Tibial nerve (tissue), 4 donors: ENCODE measurements around the gene CD58. TPM values are rescaled to one million over a fixed set of nuclear protein-coding genes. Genes with fewer than 3 reads are reported as not detected.

ENCODE experiments used
- DNase-seq, 2 donors: peaks; one replicate each; pipeline ENCODE4 v3.0.0-alpha.2; 2019; ENCODE audit warnings: low spot score in 2 of 2
- H3K27ac ChIP-seq, 4 donors: fragments of 200-600 bp; sonication (generic) in 3 of 4; one replicate each; pipeline ENCODE4 v1.5.1; 2017 to 2019; ENCODE audit warnings: mild to moderate bottlenecking in 1 of 4
- H3K27me3 ChIP-seq, 2 donors: fragments of 200-600 bp; sonication (generic) in 1 of 2; one replicate each; pipeline versions ENCODE4 v1.5.1 to v1.6.0; 2017 to 2019
- H3K36me3 ChIP-seq, 3 donors: fragments of 200-600 bp; sonication (generic); one replicate each; pipeline ENCODE4 v1.5.1; 2018 to 2019
- H3K4me1 ChIP-seq, 4 donors: fragments of 200-600 bp; sonication (generic) in 3 of 4; one replicate each; pipeline ENCODE4 v1.5.1; 2017 to 2019
- H3K4me3 ChIP-seq, 4 donors: fragments of 200-600 bp; sonication (generic) in 3 of 4; one replicate each; pipeline ENCODE4 v1.5.1; 2017 to 2019; ENCODE audit warnings: mild to moderate bottlenecking in 1 of 4, moderate library complexity in 1 of 4
- H3K9me3 ChIP-seq, 4 donors: fragments of 200-600 bp; sonication (generic) in 3 of 4; one replicate each; pipeline ENCODE4 v1.5.1; 2017 to 2019
- EP300 ChIP-seq, 2 donors: sonication (generic); formaldehyde crosslinking; IDR thresholded peaks; one replicate each; pipeline ENCODE4 v1.6.1; 2017; ENCODE audit warnings: antibody characterized with exemption in 2 of 2, mild to moderate bottlenecking in 1 of 2
- POLR2A ChIP-seq, 2 donors: fragments of 450-650 bp; IDR thresholded peaks; one replicate each; pipeline ENCODE4 v1.6.1; 2017; ENCODE audit warnings: antibody characterized with exemption in 2 of 2, mild to moderate bottlenecking in 2 of 2, moderate library complexity in 2 of 2
- WGBS, 2 donors: methylation state at CpG; one replicate each; pipeline ENCODE4 v1.1.5; 2018; 5-methylcytosine and 5-hydroxymethylcytosine counted together
- total RNA-seq, 4 donors: library from RNA; depleted of rRNA; stranded (reverse); fragments of >200 nt; gene quantifications; one replicate each; pipeline ENCODE4 v1.1.0, GENCODE V29; 2016
- TF ChIP-seq, protein P1 (sequence below), 5 experiments: fragments of 200-600 bp in 3 of 5; fragments of 450-650 bp in 2 of 5; sonication (generic) in 3 of 5; IDR thresholded peaks; one replicate each; pipeline ENCODE4 v1.5.1; 2016 to 2019; ENCODE audit warnings: antibody characterized with exemption in 5 of 5, mild to moderate bottlenecking in 3 of 5, moderate library complexity in 2 of 5

CD58 gene
- total RNA-seq, 4 donors from 2014 or later, result 15.9 to 36.0 (median 21.8) TPM

DNA sequence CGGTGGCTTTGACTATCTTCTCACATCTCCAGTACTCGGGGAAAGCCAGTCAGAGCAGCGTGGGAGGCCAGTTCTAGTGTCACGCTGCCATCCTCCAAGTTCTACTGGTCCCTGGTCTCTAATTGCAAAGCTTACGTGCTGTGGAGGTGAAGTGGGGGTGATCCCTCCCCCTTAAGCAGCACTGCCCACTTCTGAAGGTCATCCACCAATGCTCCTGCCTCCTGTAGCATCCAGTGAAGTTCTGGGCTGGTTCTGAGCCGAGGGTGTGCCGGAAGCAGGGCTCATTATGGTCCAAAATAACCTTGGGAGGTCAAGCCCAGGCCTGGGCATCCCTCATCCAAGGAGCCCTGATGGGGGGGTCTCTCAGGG, 95.0 kb downstream of the CD58 start:
- TF ChIP-seq POLR2A (IDR thresholded peaks at IDR 0.05) (no peak), EP300 (IDR thresholded peaks at IDR 0.05) (no peak)
- TF ChIP-seq, protein P1, sequence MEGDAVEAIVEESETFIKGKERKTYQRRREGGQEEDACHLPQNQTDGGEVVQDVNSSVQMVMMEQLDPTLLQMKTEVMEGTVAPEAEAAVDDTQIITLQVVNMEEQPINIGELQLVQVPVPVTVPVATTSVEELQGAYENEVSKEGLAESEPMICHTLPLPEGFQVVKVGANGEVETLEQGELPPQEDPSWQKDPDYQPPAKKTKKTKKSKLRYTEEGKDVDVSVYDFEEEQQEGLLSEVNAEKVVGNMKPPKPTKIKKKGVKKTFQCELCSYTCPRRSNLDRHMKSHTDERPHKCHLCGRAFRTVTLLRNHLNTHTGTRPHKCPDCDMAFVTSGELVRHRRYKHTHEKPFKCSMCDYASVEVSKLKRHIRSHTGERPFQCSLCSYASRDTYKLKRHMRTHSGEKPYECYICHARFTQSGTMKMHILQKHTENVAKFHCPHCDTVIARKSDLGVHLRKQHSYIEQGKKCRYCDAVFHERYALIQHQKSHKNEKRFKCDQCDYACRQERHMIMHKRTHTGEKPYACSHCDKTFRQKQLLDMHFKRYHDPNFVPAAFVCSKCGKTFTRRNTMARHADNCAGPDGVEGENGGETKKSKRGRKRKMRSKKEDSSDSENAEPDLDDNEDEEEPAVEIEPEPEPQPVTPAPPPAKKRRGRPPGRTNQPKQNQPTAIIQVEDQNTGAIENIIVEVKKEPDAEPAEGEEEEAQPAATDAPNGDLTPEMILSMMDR (IDR thresholded peaks at IDR 0.05), result no peak
- Histone ChIP-seq H3K9me3 (no peaks in the 10 kb centered on the region), H3K27me3 (no peaks in the 10 kb centered on the region), H3K4me3 (no peak overlapping the region), H3K27ac (peak overlapping the region in 1 of 4 donors; percentile 63), H3K36me3 (no peaks in the 10 kb centered on the region), H3K4me1 (peaks cover 0 to 5% (median 0%) of the 10 kb centered on the region in 4 donors)
- DNase-seq, result no peak
- WGBS, 2 donors, result 94 to 95% methylated on average over 5 to 7 of the region's 7 CpGs

DNA sequence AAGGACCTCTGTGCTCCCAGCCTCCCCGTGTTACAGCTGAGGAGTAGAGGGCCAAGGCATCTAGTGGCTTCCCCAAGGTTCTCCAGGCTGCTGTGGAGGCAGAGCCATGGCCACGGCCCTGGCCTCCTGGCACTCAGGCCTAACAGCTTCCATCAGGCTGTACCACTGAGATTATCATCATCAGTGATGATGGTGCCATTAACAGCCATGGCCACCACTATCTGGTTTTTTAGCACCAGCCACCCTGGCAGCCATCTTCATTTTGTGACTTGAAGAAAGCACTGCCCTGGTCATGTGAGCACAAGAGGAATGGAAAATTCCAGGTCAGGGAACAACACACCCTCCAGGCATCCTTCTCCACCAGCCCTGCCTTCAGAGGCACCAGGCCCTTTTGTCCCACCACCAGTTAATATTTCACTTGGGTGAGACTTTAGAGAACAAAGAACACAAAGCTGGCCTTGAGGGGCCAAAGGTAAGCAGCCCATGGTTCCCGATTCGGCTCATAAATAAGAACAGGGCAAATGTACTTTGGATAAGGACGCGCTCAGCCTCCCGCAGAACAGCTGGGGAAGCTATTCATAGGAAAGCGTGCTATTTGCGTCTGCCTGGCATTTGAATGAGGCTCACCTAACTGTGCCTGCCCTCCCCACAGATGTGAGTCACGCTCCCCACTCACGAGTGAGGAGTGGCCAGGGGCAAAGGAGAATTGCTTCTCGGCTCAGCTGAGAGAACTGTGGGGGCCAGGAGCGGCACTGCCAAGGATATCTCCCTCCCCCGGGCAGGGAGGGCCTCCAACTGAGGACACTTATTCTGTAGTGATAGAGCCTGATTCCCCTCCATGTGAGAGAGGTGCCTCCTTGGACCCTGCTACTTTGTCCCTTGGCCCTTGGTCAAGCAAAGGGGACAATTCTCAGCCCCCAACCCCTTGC, 95.6 kb downstream of the CD58 start:
- TF ChIP-seq EP300 (IDR thresholded peaks at IDR 0.05) (no peak), POLR2A (IDR thresholded peaks at IDR 0.05) (no peak)
- TF ChIP-seq, protein P1 (IDR thresholded peaks at IDR 0.05), result no peak
- DNase-seq, result no peak
- Histone ChIP-seq H3K27me3 (no peaks in the 10 kb centered on the region), H3K9me3 (no peaks in the 10 kb centered on the region), H3K4me1 (peaks cover 0 to 5% (median 0%) of the 10 kb centered on the region in 4 donors), H3K36me3 (no peaks in the 10 kb centered on the region), H3K4me3 (no peak overlapping the region), H3K27ac (peak overlapping the region in 1 of 4 donors; percentile 63)
- WGBS, 2 donors, result 82 to 86% methylated on average over 14 of the region's 14 CpGs

DNA sequence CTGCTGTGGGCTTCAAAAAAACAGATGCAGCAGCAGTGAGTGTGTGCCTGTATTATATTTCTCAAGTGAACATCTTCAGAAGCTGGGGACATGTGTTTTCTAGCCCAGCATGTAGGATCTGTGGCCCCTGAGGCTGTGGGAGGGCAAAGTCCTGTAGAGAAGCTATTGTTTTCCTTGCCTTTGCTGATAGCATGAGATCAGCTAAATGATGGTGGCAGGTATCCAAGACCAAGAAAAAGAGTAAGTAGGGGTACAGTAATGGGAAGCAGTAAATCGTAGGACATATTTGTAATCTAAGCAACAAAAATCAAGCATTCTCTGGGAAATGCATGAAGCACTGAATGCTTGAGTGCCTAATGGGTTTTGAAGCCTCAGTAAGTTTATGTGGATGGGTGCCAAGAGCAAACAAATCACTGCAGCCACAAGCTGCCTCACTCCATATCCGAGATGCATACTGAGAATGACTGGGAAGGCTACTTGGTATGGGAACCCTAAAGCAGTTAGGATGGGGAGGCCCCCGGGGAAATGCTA, 98.3 kb downstream of the CD58 start:
- no peaks in the 10 kb centered on the region for H3K36me3 ChIP-seq
- DNase-seq, result no peak
- peak overlapping the region in 1 of 4 donors; percentile 29 for H3K27ac ChIP-seq
- WGBS, 2 donors, result 36% methylated on average over 3 of the region's 3 CpGs
- peaks cover 0 to 5% (median 0%) of the 10 kb centered on the region in 4 donors for H3K4me1 ChIP-seq
- TF ChIP-seq, protein P1 (IDR thresholded peaks at IDR 0.05), result no peak
- no peak for TF ChIP-seq POLR2A (IDR thresholded peaks at IDR 0.05)
- TF ChIP-seq EP300 (IDR thresholded peaks at IDR 0.05), result no peak
- no peaks in the 10 kb centered on the region for H3K9me3 ChIP-seq
- H3K4me3 ChIP-seq, result no peak overlapping the region
- no peaks in the 10 kb centered on the region for H3K27me3 ChIP-seq

DNA sequence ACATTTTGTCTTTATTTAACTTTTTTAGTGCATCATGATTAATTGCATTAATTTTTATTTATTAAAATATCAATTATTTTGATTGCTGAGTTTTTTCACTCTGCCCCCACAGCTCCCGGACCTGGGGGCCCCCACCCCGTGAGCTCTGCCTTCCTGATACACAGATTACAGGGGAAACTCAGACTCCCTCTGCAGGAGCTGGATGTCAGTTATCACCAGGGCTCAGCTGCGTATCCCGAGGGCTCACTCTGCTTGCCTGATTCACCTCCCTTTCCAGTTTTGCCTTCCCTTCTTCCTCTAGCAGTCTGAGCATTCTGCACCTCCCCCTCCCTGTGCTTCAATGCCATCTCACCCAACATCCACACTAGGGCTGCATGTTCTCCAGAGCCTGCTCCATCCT, 99.6 kb downstream of the CD58 start:
- WGBS, 2 donors, result 66 to 71% methylated on average over 4 of the region's 4 CpGs
- peaks cover 0 to 5% (median 0%) of the 10 kb centered on the region in 4 donors for H3K4me1 ChIP-seq

More for the DNA sequence above, 99.6 kb downstream of the CD58 start:
- TF ChIP-seq EP300 (IDR thresholded peaks at IDR 0.05) (no peak), POLR2A (IDR thresholded peaks at IDR 0.05) (no peak)
- TF ChIP-seq, protein P1 (IDR thresholded peaks at IDR 0.05), result no peak
- Histone ChIP-seq H3K27me3 (no peaks in the 10 kb centered on the region), H3K4me3 (no peak overlapping the region), H3K27ac (peak overlapping the region in 1 of 4 donors; percentile 34), H3K9me3 (no peaks in the 10 kb centered on the region), H3K36me3 (no peaks in the 10 kb centered on the region)
- no peak for DNase-seq
